Stomach (tissue), 4 donors: ENCODE measurements around the gene CARD10.

Experiments used
- EP300 ChIP-seq: sonication (generic); formaldehyde crosslinking; IDR thresholded peaks from one replicate; pipeline ENCODE4 v1.6.1; 2017; ENCODE audit warnings: antibody characterized with exemption
- POLR2AphosphoS5 ChIP-seq, 3 donors: sonication (generic); formaldehyde crosslinking; IDR thresholded peaks; one replicate each; pipeline ENCODE4 v1.6.1; 2016; ENCODE audit warnings: antibody characterized with exemption in 3 of 3
- TF ChIP-seq, protein P1 (sequence below), 7 experiments: fragments of 450-650 bp in 4 of 7; fragments of 200-600 bp in 3 of 7; sonication (generic) in 3 of 7; IDR thresholded peaks; one replicate each; pipeline ENCODE4 v1.5.1; 2016 to 2019; ENCODE audit warnings: antibody characterized with exemption in 7 of 7, control low read depth in 2 of 7, mild to moderate bottlenecking in 1 of 7

DNA sequence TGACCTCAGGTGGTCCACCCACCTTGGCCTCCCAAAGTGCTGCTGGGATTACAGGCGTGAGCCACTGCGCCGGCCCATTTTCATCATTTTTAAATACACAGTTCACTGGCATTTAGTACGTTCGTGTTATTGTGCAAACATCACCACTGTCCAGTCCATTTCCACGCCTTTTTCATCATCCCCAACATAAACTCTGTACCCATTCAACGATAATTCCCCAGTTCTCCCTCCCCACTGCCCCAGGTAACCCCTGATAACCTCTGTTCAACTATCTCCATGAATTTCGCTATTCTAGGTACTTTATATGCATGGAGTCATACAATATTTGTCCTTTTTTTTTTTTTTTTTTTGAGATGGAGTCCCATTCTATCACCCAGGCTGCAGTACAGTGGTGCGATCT is 73.7 kb downstream of the CARD10 start:
- TF ChIP-seq, protein P1, sequence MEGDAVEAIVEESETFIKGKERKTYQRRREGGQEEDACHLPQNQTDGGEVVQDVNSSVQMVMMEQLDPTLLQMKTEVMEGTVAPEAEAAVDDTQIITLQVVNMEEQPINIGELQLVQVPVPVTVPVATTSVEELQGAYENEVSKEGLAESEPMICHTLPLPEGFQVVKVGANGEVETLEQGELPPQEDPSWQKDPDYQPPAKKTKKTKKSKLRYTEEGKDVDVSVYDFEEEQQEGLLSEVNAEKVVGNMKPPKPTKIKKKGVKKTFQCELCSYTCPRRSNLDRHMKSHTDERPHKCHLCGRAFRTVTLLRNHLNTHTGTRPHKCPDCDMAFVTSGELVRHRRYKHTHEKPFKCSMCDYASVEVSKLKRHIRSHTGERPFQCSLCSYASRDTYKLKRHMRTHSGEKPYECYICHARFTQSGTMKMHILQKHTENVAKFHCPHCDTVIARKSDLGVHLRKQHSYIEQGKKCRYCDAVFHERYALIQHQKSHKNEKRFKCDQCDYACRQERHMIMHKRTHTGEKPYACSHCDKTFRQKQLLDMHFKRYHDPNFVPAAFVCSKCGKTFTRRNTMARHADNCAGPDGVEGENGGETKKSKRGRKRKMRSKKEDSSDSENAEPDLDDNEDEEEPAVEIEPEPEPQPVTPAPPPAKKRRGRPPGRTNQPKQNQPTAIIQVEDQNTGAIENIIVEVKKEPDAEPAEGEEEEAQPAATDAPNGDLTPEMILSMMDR (IDR thresholded peaks at IDR 0.05) = no peak
- TF ChIP-seq POLR2AphosphoS5 (IDR thresholded peaks at IDR 0.05) = no peak
- no peak for TF ChIP-seq EP300
